SK-N-MC (cell line): ENCODE measurements around the gene ADCYAP1.

Experiments
- EZH2 ChIP-seq: fragments of 200-600 bp; sonication (generic); IDR thresholded peaks from one replicate; pipeline ENCODE4 v1.6.1; 2017; ENCODE audit warnings: antibody characterized with exemption
- FOXP2 ChIP-seq: optimal IDR thresholded peaks from 2 replicates; pipeline ENCODE3; 2011; ENCODE audit warnings: mild to moderate bottlenecking, moderate library complexity; ENCODE audit not compliant: insufficient read depth; ENCODE audit errors: extremely low read length, control extremely low read depth
- POLR2AphosphoS5 ChIP-seq: IDR thresholded peaks from 2 replicates; pipeline ENCODE4 v1.6.1; 2012; ENCODE audit warnings: mild to moderate bottlenecking, low read depth, low read length, borderline replicate concordance

GRCh38 chr18:875912-876311 lies 28.8 kb upstream of the ADCYAP1 start:
- TF ChIP-seq POLR2AphosphoS5: no peak
- no peak for TF ChIP-seq EZH2
- no peak for TF ChIP-seq FOXP2
